CD4-positive, alpha-beta T cell treated with Interleukin-21 for 1 hour (primary cell): ENCODE data around the gene ITPRIP.
A peak's percentile ranks its signal among the peaks of the same experiment; 100 is the strongest.

Experiments
- DNase-seq: peaks from one replicate; pipeline ENCODE4 v3.0.0-alpha.2; 2020

ITPRIP gene

GRCh38 chr10:104274762-104275721 lies 63.2 kb downstream of the ITPRIP start:
- DNase-seq = peak; percentile 40

- DNase-seq = no peak
Measured at GRCh38 chr10:104273899-104274575, 64.2 kb downstream of the ITPRIP start.

- DNase-seq = no peak
Measured at GRCh38 chr10:104273286-104273685, 65.0 kb downstream of the ITPRIP start.

GRCh38 chr10:104268713-104269645 lies 69.3 kb downstream of the ITPRIP start, which contains the start of gene GSTO2:
GSTO2 (plus strand) TSS chr10:104269184; CDS start chr10:104274916, 5,732 bp downstream.
- DNase-seq = peak; percentile 99

GRCh38 chr10:104268405-104268712 lies 69.9 kb downstream of the ITPRIP start:
- DNase-seq = no peak

- DNase-seq = no peak
Measured at GRCh38 chr10:104267721-104268404, 70.4 kb downstream of the ITPRIP start.

GRCh38 chr10:104264783-104265182 lies 73.5 kb downstream of the ITPRIP start:
- DNase-seq = no peak

- DNase-seq = no peak
Measured at GRCh38 chr10:104262055-104262454, 76.2 kb downstream of the ITPRIP start.

GRCh38 chr10:104260775-104261115 lies 77.5 kb downstream of the ITPRIP start:
- no peak for DNase-seq

GRCh38 chr10:104259999-104260774 lies 78.1 kb downstream of the ITPRIP start:
- no peak for DNase-seq
